SK-N-SH treated with all-trans-retinoic acid at 6 μM for 48 hours (cell line): Measurements from ENCODE around the gene WNK2.
A peak's percentile ranks its signal among the peaks of the same experiment; 100 is the strongest.

ENCODE experiments used
- ATAC-seq: fragments of 200-7000 bp; cut with Tn5 transposase; 3 replicates; pipeline ENCODE4 v1.9.1; 2020; ENCODE audit warnings: mild to moderate bottlenecking, moderate library complexity
- ARNTL ChIP-seq: fragments of 450-650 bp; formaldehyde crosslinking; IDR thresholded peaks from 2 replicates; pipeline ENCODE4 v1.5.0; 2020; ENCODE audit warnings: low read depth, mild to moderate bottlenecking, moderate library complexity, borderline replicate concordance
- BACH2 ChIP-seq: fragments of 250-450 bp; sonication (Bioruptor Pico); IDR thresholded peaks from 2 replicates; pipeline ENCODE4 v1.9.0; 2021; ENCODE audit warnings: mild to moderate bottlenecking, borderline replicate concordance
- CREB5 ChIP-seq: fragments of 250-450 bp; sonication (Bioruptor Pico); IDR thresholded peaks from 2 replicates; pipeline ENCODE4 v1.5.1; 2020; ENCODE audit warnings: low read depth, mild to moderate bottlenecking, moderate library complexity
- CSDC2 ChIP-seq: fragments of 250-450 bp; sonication (Bioruptor Pico); IDR thresholded peaks from 2 replicates; pipeline ENCODE4 v1.5.0; 2020; ENCODE audit warnings: mild to moderate bottlenecking, moderate library complexity
- CSRNP3 ChIP-seq: fragments of 250-450 bp; sonication (Bioruptor Pico); IDR thresholded peaks from 2 replicates; pipeline ENCODE4 v1.5.1; 2021; ENCODE audit warnings: mild to moderate bottlenecking, moderate library complexity
- ISL1 ChIP-seq: fragments of 250-450 bp; sonication (Bioruptor Pico); IDR thresholded peaks from 2 replicates; pipeline ENCODE4 v2.1.2; 2022; ENCODE audit warnings: mild to moderate bottlenecking, moderate library complexity
- PATZ1 ChIP-seq: fragments of 250-450 bp; sonication (Bioruptor Pico); IDR thresholded peaks from 2 replicates; pipeline ENCODE4 v1.8.0; 2020; ENCODE audit warnings: mild to moderate bottlenecking, moderate library complexity, borderline replicate concordance
- POU6F1 ChIP-seq: fragments of 250-450 bp; sonication (Bioruptor Pico); IDR thresholded peaks from 2 replicates; pipeline ENCODE4 v1.8.0; 2021; ENCODE audit warnings: low read depth, mild to moderate bottlenecking, moderate library complexity, borderline replicate concordance
- PPARA ChIP-seq: fragments of 250-450 bp; sonication (Bioruptor Pico); IDR thresholded peaks from 2 replicates; pipeline ENCODE4 v1.5.0; 2020; ENCODE audit warnings: mild to moderate bottlenecking, borderline replicate concordance
- RARB ChIP-seq: fragments of 250-450 bp; sonication (Bioruptor Pico); IDR thresholded peaks from 2 replicates; pipeline ENCODE4 v1.8.0; 2021; ENCODE audit warnings: mild to moderate bottlenecking, moderate library complexity
- SNAI2 ChIP-seq: fragments of 250-450 bp; sonication (Bioruptor Pico); IDR thresholded peaks from 2 replicates; pipeline ENCODE4 v1.5.0; 2020; ENCODE audit warnings: mild to moderate bottlenecking, moderate library complexity
- TCF4 ChIP-seq: fragments of 250-450 bp; sonication (Bioruptor Pico); IDR thresholded peaks from 2 replicates; pipeline ENCODE4 v1.8.0; 2021; ENCODE audit warnings: mild to moderate bottlenecking, moderate library complexity, borderline replicate concordance
- TOX ChIP-seq: fragments of 250-450 bp; sonication (Bioruptor Pico); IDR thresholded peaks from 2 replicates; pipeline ENCODE4 v1.8.0; 2021; ENCODE audit warnings: mild to moderate bottlenecking, moderate library complexity, borderline replicate concordance
- TSHZ2 ChIP-seq: fragments of 250-450 bp; sonication (Bioruptor Pico); IDR thresholded peaks from 2 replicates; pipeline ENCODE4 v1.5.0; 2020; ENCODE audit warnings: mild to moderate bottlenecking, moderate library complexity
- ZC3H10 ChIP-seq: fragments of 250-450 bp; sonication (Bioruptor Pico); IDR thresholded peaks from 2 replicates; pipeline ENCODE4 v1.5.1; 2021; ENCODE audit warnings: mild to moderate bottlenecking, moderate library complexity
- ZFP3 ChIP-seq: fragments of 250-450 bp; sonication (Bioruptor Pico); IDR thresholded peaks from 2 replicates; pipeline ENCODE4 v1.5.0; 2020; ENCODE audit warnings: mild to moderate bottlenecking, moderate library complexity
- ZNF565 ChIP-seq: fragments of 450-650 bp; formaldehyde crosslinking; conservative IDR thresholded peaks from 2 replicates; pipeline ENCODE4 v1.5.0; 2020; ENCODE audit warnings: low read depth, mild to moderate bottlenecking, moderate library complexity
- ZNF70 ChIP-seq: fragments of 450-650 bp; formaldehyde crosslinking; IDR thresholded peaks from 2 replicates; pipeline ENCODE4 v1.5.0; 2020; ENCODE audit warnings: mild to moderate bottlenecking, moderate library complexity
- ZNF8 ChIP-seq: fragments of 450-650 bp; formaldehyde crosslinking; IDR thresholded peaks from 2 replicates; pipeline ENCODE4 v1.5.0; 2020; ENCODE audit warnings: mild to moderate bottlenecking, moderate library complexity

The WNK2 gene

DNA sequence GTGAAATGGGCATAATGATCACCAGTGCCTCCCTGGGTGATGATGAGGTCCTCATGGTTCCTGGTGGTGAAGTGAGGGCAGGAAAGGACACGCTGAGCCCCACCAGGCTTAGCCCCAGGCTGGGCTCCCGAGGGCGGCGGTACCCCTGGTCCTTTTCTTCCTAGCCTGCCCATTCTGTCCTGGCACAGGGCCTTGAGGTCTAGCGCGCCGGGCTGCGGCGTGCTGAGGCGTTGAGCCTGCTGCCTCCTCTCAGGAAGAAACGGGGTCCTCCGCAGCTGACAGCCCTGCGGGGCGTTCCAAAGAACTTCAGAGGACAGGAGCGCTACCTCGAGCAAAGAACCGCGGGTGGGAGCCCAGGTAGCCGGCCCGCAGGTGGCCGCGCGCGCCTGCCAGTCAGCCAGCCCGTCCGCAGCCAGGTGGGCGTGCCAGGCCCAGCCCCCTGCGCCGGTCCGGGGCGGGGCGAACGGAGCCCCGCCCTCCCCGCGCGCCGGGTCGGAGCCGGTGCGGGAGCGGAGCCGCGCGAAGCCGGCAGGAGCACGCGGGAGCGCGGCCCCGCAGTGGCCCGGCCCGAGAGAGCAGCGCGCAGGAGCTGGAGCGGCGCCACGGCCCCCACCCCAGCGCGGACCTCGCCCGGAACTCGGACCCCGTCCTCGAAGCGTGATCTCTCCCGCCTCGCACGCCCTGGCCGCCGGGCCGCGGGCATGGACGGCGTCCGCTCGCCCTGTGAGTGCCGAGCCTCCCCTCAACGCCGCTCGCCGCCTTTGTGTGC, at the start of gene WNK2:
Gene WNK2, plus strand, starts transcription at position 477 of the 769 bp plus-strand sequence. CDS start 791 bp downstream, outside the sequence.
- ATAC-seq: peak; percentile 56
- TF ChIP-seq ARNTL (CRISPR knock-in tag) (no peak), BACH2 (no peak), TOX (CRISPR knock-in tag) (no peak), ISL1 (CRISPR knock-in tag) (no peak), CREB5 (CRISPR knock-in tag) (no peak), TSHZ2 (no peak), CSRNP3 (CRISPR knock-in tag) (no peak)

DNA sequence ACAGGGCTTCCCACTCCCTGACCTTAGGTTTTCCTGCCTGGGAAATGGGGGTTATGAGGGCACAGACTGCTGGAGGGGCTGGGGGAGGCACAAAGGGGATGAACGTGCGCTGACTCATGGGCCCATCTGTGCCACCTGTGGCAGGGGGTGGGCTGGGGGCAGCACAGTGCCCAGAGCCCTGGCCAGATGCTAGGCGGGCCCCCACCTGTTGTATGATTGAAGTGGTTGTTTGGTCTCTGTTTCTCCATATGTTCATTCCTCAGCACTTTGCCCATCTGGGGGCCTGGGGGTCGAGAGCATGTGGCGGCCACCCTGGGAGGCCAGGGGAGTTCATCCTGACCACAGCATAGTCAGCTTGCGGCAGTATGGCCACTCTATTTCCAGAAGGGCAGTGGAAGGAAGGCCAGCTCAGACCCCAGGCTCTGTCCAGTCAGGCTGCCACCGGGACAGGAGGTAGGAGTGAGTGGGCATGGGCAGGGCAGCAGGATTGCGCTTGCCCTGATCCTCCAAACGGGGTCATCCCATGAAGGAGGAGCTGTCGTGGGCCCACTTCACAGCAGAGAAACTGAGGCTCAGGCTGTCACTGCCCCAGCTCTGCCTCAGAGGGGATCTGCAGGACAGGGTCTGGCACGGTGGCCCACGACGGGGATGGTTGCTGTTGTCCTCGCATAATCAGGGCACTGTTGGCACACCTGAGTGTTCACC, 49.0 kb upstream of the WNK2 start:
- no peak for ATAC-seq

More for the DNA sequence above, 49.0 kb upstream of the WNK2 start:
- TF ChIP-seq PPARA (CRISPR knock-in tag): no peak
- TF ChIP-seq CSRNP3 (CRISPR knock-in tag): no peak
- TF ChIP-seq TSHZ2: no peak
- no peak for TF ChIP-seq ZNF70 (CRISPR knock-in tag)
- TF ChIP-seq ZC3H10 (CRISPR knock-in tag): no peak
- TF ChIP-seq RARB: no peak
- TF ChIP-seq ARNTL (CRISPR knock-in tag): no peak
- TF ChIP-seq POU6F1 (CRISPR knock-in tag): no peak
- TF ChIP-seq CSDC2 (CRISPR knock-in tag): no peak
- no peak for TF ChIP-seq ZFP3 (CRISPR knock-in tag)
- TF ChIP-seq TCF4 (CRISPR knock-in tag): no peak
- TF ChIP-seq ZNF8 (CRISPR knock-in tag): no peak
- no peak for TF ChIP-seq PATZ1 (CRISPR knock-in tag)
- no peak for TF ChIP-seq SNAI2 (CRISPR knock-in tag)
- TF ChIP-seq TOX (CRISPR knock-in tag): no peak
- no peak for TF ChIP-seq ZNF565
- no peak for TF ChIP-seq ISL1 (CRISPR knock-in tag)
